A673 (cell line): ENCODE measurements around the gene POU4F2. TPM values are rescaled to one million over a fixed set of nuclear protein-coding genes. Genes with fewer than 3 reads are reported as not detected.

Experiments
- BruUV-seq: library from RNA; stranded (reverse); fragments of 400-500 nt; replicated peaks from 2 replicates; lab custom pipeline; 2021; lab: Mats Ljungman, UMichigan
- CTCF ChIA-PET: fragments of 300-600 bp; sonication (Branson Sonifier 250); formaldehyde crosslinking; loops from one replicate; lab custom pipeline; 2022; ENCODE audit warnings: antibody characterized with exemption; lab: Charles Lee
- POLR2A ChIA-PET: fragments of 300-600 bp; sonication (Branson Sonifier 250); formaldehyde crosslinking; loops from one replicate; lab custom pipeline; 2022; ENCODE audit warnings: antibody characterized with exemption; ENCODE audit not compliant: low non-redundant PET; lab: Charles Lee
- DNase-seq: peaks from one replicate; pipeline ENCODE4 v3.0.0-alpha.2; 2015; ENCODE audit warnings: low spot score
- H3K27ac ChIP-seq: fragments of 200-600 bp; sonication (generic); 2 replicates; pipeline ENCODE4 v1.5.1; 2016; ENCODE audit warnings: mixed run types, low read depth, mild to moderate bottlenecking, mixed read lengths, antibody characterized with exemption, low read length; ENCODE audit not compliant: poor library complexity, severe bottlenecking
- H3K27me3 ChIP-seq: fragments of 200-600 bp; sonication (generic); replicated peaks from 2 replicates; pipeline ENCODE4 v1.6.1; 2017; ENCODE audit warnings: mixed run types, low read depth, mild to moderate bottlenecking, mixed read lengths, antibody characterized with exemption, low read length; ENCODE audit not compliant: insufficient read depth, poor library complexity
- H3K36me3 ChIP-seq: fragments of 200-600 bp; sonication (generic); 2 replicates; pipeline ENCODE4 v1.6.1; 2016; ENCODE audit warnings: mixed run types, mild to moderate bottlenecking, mixed read lengths, antibody characterized with exemption, low read length; ENCODE audit not compliant: insufficient read depth, poor library complexity, severe bottlenecking
- H3K4me1 ChIP-seq: fragments of 200-600 bp; sonication (generic); 2 replicates; pipeline ENCODE4 v1.6.1; 2017; ENCODE audit warnings: mixed run types, mild to moderate bottlenecking, mixed read lengths, antibody characterized with exemption, low read length; ENCODE audit not compliant: insufficient read depth, poor library complexity, severe bottlenecking
- H3K4me3 ChIP-seq: fragments of 200-600 bp; sonication (generic); 2 replicates; pipeline ENCODE4 v1.5.1; 2016; ENCODE audit warnings: low read depth, mixed run types, mild to moderate bottlenecking, mixed read lengths, low read length; ENCODE audit not compliant: poor library complexity, severe bottlenecking
- H3K9me3 ChIP-seq: fragments of 200-600 bp; sonication (generic); 2 replicates; pipeline ENCODE4 v1.6.1; 2016; ENCODE audit warnings: mixed run types, low read depth, mild to moderate bottlenecking, mixed read lengths, antibody characterized with exemption, low read length; ENCODE audit not compliant: poor library complexity, severe bottlenecking
- EZH2 ChIP-seq: fragments of 200-600 bp; sonication (generic); IDR thresholded peaks from 2 replicates; pipeline ENCODE4 v1.6.1; 2017; ENCODE audit warnings: borderline replicate concordance, low read depth, mild to moderate bottlenecking, mixed read lengths, antibody characterized with exemption, low read length; ENCODE audit not compliant: poor library complexity, severe bottlenecking
- intact Hi-C: fragments of 100-400 bp; cut with micrococcal nuclease; formaldehyde crosslinking; loops from one replicate; pipeline ENCODE4 v1.10.0; 2022; ENCODE audit not compliant: unreplicated experiment
- total RNA-seq: library from RNA; stranded (reverse); gene quantifications from 2 replicates; pipeline ENCODE4 v1.2.3, GENCODE V29; 2021
- TF ChIP-seq, protein P1 (sequence below): fragments of 300-800, 200-600 bp; sonication (generic); conservative IDR thresholded peaks from 2 replicates; pipeline ENCODE4 v1.5.1; 2017; ENCODE audit warnings: low read depth, mild to moderate bottlenecking, antibody characterized with exemption, low read length, moderate library complexity, mixed read lengths

POU4F2 gene
- total RNA-seq, 1 experiment from 2014 or later: 2.6 TPM

DNA sequence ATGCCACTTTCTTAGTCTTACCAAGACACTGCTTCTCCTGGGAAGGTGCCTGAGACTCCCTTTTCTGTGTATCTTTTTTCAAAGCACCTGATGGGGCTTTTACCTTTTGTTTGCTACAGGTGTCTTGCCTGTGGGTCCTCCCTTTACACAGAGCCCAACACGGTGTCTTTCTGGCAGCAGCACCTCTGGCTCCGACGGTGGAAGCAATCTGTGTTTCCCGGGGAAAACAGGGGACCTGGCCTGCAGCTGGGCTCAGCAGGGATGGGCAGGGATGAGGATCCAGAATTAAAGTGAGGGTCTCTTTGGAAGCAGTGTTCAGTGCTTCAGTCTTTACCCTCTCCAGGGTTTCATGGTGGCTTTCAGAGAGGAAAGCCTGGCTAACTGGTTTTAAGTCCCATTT is 11.3 kb downstream of the POU4F2 start:
- peaks cover 7% of the 10 kb centered on the region for H3K27me3 ChIP-seq
- intact Hi-C loops: no loop called here
- DNase-seq: no peak
- no peak overlapping the region for H3K4me3 ChIP-seq
- peaks cover 10% of the 10 kb centered on the region for H3K4me1 ChIP-seq
- no peaks in the 10 kb centered on the region for H3K36me3 ChIP-seq
- BruUV-seq: no TSS peak
- H3K9me3 ChIP-seq: no peaks in the 10 kb centered on the region
- H3K27ac ChIP-seq: no peak overlapping the region
- TF ChIP-seq, protein P1, sequence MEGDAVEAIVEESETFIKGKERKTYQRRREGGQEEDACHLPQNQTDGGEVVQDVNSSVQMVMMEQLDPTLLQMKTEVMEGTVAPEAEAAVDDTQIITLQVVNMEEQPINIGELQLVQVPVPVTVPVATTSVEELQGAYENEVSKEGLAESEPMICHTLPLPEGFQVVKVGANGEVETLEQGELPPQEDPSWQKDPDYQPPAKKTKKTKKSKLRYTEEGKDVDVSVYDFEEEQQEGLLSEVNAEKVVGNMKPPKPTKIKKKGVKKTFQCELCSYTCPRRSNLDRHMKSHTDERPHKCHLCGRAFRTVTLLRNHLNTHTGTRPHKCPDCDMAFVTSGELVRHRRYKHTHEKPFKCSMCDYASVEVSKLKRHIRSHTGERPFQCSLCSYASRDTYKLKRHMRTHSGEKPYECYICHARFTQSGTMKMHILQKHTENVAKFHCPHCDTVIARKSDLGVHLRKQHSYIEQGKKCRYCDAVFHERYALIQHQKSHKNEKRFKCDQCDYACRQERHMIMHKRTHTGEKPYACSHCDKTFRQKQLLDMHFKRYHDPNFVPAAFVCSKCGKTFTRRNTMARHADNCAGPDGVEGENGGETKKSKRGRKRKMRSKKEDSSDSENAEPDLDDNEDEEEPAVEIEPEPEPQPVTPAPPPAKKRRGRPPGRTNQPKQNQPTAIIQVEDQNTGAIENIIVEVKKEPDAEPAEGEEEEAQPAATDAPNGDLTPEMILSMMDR: no peak
- TF ChIP-seq EZH2: no peak
- ChIA-PET CTCF (no interaction called here), POLR2A (no interaction called here)

DNA sequence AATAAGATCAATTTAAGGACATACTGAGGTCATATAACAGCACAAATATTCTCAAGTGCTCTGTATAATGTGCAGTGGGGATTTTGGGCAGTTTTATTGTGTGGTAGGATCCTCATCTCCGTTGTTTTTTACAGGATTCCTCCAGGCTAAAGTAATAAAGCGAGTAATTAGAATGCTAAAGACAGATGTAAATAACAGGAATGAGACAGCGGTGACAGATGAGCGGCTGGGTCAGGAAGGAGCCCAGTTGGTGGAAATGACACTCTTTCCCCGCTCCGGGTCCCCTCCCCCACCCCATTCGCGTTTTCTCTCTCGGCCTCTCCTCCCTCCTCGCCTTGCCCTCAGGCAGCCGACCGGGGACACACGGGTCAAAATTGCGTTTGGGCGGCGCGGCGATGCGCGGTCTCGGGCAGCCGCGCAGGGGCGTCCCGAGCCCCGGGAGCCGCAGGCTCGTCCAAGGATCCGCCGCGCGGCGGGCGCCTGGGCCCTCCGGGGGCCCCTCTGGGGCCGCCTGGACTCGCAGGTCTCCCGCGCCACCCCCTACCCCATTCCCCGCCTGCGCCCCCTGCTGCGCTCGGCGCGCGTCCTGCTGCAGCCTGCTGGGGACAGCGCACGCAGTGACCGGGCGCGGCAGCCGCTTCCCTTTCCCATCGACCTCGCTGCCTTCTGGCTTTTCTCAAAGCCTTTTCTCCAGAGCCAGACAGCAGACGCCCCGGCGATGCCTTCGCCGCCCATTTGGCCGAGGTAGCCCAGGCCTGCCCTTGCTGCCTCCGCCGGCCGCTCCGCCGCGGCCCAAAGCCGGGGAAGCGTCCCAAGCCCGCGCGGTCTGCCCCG is 16.2 kb downstream of the POU4F2 start:
- H3K4me1 ChIP-seq: peaks cover 8% of the 10 kb centered on the region
- DNase-seq: peak; percentile 43
- no peak for TF ChIP-seq EZH2
- TF ChIP-seq, protein P1: no peak
- POLR2A ChIA-PET: no interaction called here
- BruUV-seq: no TSS peak
- intact Hi-C loops: no loop called here
- no peaks in the 10 kb centered on the region for H3K36me3 ChIP-seq
- H3K27ac ChIP-seq: no peak overlapping the region
- H3K27me3 ChIP-seq: no peaks in the 10 kb centered on the region
- H3K9me3 ChIP-seq: no peaks in the 10 kb centered on the region
- CTCF ChIA-PET: no interaction called here
- peak overlapping the region; percentile 52 for H3K4me3 ChIP-seq

DNA sequence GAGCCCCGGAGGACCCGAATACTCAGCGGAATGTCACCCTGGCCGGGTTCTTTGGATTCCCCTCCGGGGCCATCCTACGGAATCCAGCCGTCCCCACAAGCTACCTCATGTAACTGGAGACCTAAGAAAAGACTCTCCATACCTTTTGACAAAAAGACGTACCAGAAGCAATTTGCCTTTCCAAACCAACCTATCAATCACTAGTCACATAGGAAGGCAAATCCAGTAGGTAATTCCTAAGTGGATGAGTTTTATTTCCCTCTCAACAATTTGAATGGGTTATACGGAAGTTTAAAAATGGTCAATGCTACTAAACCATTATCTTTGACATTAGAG is 16.8 kb downstream of the POU4F2 start:
- H3K27ac ChIP-seq: no peak overlapping the region
- BruUV-seq: no TSS peak
- H3K36me3 ChIP-seq: no peaks in the 10 kb centered on the region
- H3K9me3 ChIP-seq: no peaks in the 10 kb centered on the region
- intact Hi-C loops: no loop called here
- H3K4me1 ChIP-seq: peaks cover 8% of the 10 kb centered on the region
- TF ChIP-seq, protein P1: no peak
- no peak for TF ChIP-seq EZH2
- no peak for DNase-seq
- ChIA-PET CTCF (no interaction called here), POLR2A (no interaction called here)
- no peaks in the 10 kb centered on the region for H3K27me3 ChIP-seq
- H3K4me3 ChIP-seq: peak overlapping the region; percentile 52
